Nephron progenitor cell (in vitro differentiated cells): ENCODE results near the gene TCF7L1.
"Not testable (repeated sequence)": the region's sequence is repeated elsewhere in the genome, so short reads cannot be mapped to it uniquely, and the experiment has no call there.

Source experiments
- DNase-seq: peaks from one replicate; pipeline ENCODE4 v3.0.0; 2021
- H3K27ac Mint-ChIP-seq: 2 replicates; pipeline ENCODE4 v1.8.0; 2021; ENCODE audit warnings: mild to moderate bottlenecking, moderate library complexity, mixed read lengths
- H3K27me3 Mint-ChIP-seq: 2 replicates; pipeline ENCODE4 v1.8.0; 2021; ENCODE audit warnings: mild to moderate bottlenecking, low read depth, mixed read lengths; ENCODE audit not compliant: poor library complexity
- H3K36me3 Mint-ChIP-seq: 2 replicates; pipeline ENCODE4 v1.8.0; 2021; ENCODE audit warnings: low read depth, mixed read lengths
- H3K4me1 Mint-ChIP-seq: 2 replicates; pipeline ENCODE4 v1.8.0; 2021; ENCODE audit warnings: mixed read lengths
- H3K4me3 Mint-ChIP-seq: 2 replicates; pipeline ENCODE4 v1.8.0; 2021; ENCODE audit warnings: mild to moderate bottlenecking, moderate library complexity, mixed read lengths
- H3K9me3 Mint-ChIP-seq: 2 replicates; pipeline ENCODE4 v1.8.0; 2021; ENCODE audit warnings: mild to moderate bottlenecking, moderate library complexity, mixed read lengths
- TF ChIP-seq, protein P1 (sequence below): fragments of 200-600 bp; sonication (generic); IDR thresholded peaks from 2 replicates; pipeline ENCODE4 v1.5.0; 2021; ENCODE audit warnings: antibody characterized with exemption

TCF7L1 gene

DNA sequence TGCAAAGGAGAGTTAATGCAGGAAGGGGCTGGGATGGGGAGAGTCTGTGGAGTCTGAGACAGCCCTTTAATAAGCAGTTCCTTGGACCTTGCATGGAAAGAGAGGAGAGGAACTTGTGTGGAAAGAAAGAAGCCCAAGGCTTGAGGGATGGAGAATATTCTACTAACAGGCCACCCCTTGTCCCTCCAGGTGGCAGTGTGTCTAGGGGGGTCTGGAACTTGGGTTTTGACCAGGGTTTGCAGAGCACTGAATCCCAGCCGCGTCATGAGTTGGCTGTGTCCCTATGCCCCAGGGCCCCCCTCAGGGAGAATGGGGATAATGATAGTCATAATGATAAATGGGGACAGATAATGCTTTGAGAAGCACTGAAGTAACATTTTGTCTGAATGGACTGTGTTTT lies 15.0 kb downstream of the TCF7L1 start:
- Mint-ChIP-seq H3K4me3 (no peak overlapping the region), H3K36me3 (peaks cover 70% of the 10 kb centered on the region), H3K9me3 (no peaks in the 10 kb centered on the region), H3K27me3 (no peaks in the 10 kb centered on the region), H3K4me1 (peaks cover 26% of the 10 kb centered on the region), H3K27ac (no peak overlapping the region)
- TF ChIP-seq, protein P1, sequence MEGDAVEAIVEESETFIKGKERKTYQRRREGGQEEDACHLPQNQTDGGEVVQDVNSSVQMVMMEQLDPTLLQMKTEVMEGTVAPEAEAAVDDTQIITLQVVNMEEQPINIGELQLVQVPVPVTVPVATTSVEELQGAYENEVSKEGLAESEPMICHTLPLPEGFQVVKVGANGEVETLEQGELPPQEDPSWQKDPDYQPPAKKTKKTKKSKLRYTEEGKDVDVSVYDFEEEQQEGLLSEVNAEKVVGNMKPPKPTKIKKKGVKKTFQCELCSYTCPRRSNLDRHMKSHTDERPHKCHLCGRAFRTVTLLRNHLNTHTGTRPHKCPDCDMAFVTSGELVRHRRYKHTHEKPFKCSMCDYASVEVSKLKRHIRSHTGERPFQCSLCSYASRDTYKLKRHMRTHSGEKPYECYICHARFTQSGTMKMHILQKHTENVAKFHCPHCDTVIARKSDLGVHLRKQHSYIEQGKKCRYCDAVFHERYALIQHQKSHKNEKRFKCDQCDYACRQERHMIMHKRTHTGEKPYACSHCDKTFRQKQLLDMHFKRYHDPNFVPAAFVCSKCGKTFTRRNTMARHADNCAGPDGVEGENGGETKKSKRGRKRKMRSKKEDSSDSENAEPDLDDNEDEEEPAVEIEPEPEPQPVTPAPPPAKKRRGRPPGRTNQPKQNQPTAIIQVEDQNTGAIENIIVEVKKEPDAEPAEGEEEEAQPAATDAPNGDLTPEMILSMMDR, result no peak
- no peak for DNase-seq

DNA sequence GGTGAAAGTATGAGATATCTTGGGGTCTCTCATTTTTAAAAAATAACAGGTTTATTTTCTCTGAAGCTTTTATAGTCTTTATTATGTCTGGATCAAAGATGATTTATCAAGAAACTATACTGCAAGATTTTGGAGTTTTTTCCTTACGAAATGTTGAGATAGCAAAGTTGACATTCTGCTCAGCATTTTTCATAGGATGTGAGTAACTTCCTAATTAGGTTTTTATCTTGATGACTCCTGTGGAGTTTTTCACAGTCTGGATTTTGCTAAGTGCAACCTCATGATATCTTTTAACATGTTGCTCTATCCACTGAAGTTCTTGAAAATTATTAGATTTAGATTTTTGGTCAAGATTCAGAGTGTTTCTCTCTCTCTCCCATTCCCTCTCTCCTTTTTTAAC lies 17.8 kb downstream of the TCF7L1 start:
- TF ChIP-seq, protein P1, result no peak
- no peaks in the 10 kb centered on the region for H3K27me3 Mint-ChIP-seq
- H3K36me3 Mint-ChIP-seq, result peaks cover 81% of the 10 kb centered on the region
- H3K9me3 Mint-ChIP-seq, result no peaks in the 10 kb centered on the region
- H3K27ac Mint-ChIP-seq, result no peak overlapping the region
- peaks cover 22% of the 10 kb centered on the region for H3K4me1 Mint-ChIP-seq
- no peak overlapping the region for H3K4me3 Mint-ChIP-seq
- no peak for DNase-seq

DNA sequence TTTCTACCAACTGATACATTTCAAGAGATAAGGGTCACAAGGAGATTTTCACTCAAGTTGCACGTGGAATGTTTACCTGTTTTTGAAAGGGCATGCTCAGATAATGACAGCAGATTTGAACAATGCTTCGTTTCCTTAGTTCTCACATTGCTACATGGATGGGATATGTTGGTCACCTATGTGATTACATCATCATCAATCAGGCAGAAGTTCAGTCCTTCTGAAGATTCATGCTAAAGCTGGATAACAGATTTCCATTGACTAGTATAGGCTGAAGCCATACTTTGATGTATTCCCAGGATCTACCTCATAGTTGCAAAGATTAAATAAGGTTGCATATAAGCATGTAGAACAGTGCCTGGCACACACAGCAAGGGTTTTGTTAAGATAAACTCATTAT lies 19.7 kb downstream of the TCF7L1 start:
- Mint-ChIP-seq H3K27me3 (no peaks in the 10 kb centered on the region), H3K4me3 (no peak overlapping the region), H3K4me1 (peaks cover 30% of the 10 kb centered on the region), H3K36me3 (peaks cover 69% of the 10 kb centered on the region), H3K9me3 (no peaks in the 10 kb centered on the region), H3K27ac (no peak overlapping the region)
- no peak for DNase-seq
- TF ChIP-seq, protein P1, result no peak

DNA sequence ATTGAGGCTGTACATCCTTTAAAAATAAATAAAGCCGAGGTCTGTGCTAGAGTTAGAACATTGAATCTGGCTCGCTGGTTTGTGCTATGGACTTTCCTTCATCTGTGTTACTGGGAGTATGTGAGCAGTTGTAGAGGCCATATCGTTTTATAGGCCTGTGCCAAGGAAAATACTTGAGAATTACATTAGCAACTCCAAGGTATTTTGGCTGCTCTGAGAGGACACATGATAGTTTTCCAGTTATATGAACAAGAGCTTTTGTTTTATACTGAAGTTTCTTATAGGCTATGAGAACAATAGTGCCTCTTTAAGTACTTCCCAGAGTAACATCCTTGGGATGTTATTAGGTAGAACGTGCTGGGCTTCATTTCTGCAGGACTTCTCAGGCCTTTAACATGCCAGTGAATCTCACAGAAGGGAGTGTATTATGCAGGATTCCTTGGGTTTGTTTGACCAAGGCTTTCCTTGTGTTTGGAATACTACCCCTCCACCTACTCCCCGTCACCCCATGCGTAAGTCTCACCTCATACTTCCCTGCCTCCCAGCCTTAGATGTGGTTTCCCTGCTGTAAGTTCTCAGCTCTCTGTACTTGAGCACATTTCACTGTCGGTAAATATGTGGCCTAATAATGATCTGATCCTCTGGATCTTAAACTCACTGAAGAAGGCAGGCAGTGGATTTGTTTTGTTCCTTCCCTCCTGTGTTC lies 21.0 kb downstream of the TCF7L1 start:
- Mint-ChIP-seq H3K27me3 (no peaks in the 10 kb centered on the region), H3K27ac (no peak overlapping the region), H3K4me1 (peaks cover 41% of the 10 kb centered on the region), H3K4me3 (no peak overlapping the region), H3K36me3 (peaks cover 66% of the 10 kb centered on the region), H3K9me3 (no peaks in the 10 kb centered on the region)
- TF ChIP-seq, protein P1, result no peak
- no peak for DNase-seq

DNA sequence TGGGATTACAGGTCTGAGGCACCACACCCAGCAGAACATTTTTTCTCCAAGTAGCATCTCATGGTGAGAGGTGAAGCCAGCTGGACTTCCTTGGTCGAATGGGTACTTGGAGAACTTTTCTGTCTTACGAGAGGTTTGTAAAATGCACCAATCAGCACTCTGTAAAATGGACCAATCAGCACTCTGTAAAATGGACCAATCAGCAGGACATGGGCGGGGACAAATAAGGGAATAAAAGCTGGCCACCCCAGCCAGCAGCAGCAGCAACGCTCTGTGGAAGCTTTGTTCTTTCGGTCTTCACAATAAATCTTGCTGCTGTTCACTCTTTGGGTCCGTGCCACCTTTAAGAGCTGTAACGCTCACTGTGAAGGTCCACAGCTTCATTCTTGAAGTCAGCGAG lies 21.9 kb downstream of the TCF7L1 start:
- H3K4me1 Mint-ChIP-seq, result peaks cover 50% of the 10 kb centered on the region
- H3K9me3 Mint-ChIP-seq, DNase-seq: not testable (repeated sequence)

DNA sequence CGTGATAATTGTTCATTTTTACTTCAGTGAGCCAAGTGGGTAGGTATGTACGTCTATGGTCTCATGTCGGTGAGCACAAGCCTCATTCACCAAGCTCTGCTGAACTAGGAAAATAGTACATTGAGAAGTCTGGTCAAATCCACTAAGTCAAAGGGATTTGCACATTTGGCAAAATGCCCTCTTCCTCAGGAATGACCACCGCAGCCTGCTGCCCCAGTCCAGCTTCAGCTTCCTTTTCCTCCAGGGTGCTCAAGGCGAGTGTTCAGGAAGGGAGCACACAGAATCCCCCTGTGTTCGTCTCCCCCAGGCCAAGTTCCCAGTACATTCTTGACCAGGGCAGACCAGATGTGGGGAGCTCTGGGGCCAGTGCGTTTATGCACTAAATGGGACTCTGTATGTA lies 23.0 kb downstream of the TCF7L1 start:
- TF ChIP-seq, protein P1, result no peak
- no peak for DNase-seq
- peaks cover 55% of the 10 kb centered on the region for H3K36me3 Mint-ChIP-seq
- H3K27me3 Mint-ChIP-seq, result no peaks in the 10 kb centered on the region
- H3K4me1 Mint-ChIP-seq, result peaks cover 59% of the 10 kb centered on the region
- no peak overlapping the region for H3K4me3 Mint-ChIP-seq
- no peaks in the 10 kb centered on the region for H3K9me3 Mint-ChIP-seq
- H3K27ac Mint-ChIP-seq, result no peak overlapping the region

More for the DNA sequence above, 21.9 kb downstream of the TCF7L1 start:
- H3K27me3 Mint-ChIP-seq, H3K4me3 Mint-ChIP-seq, H3K27ac Mint-ChIP-seq: not testable (repeated sequence)
- H3K36me3 Mint-ChIP-seq, result peaks cover 63% of the 10 kb centered on the region
